ENCODE measurements around the gene SLCO2A1.

GRCh38 chr3:134065252-134066157 is 35.8 kb upstream of the SLCO2A1 start:
- TF ChIP-seq FOS (IDR thresholded peaks at IDR 0.05; ENCODE audit: low read depth, low read length) = no peak
- no peak for TF ChIP-seq USF2 (IDR thresholded peaks at IDR 0.05; ENCODE audit: low read depth, low read length)
- TF ChIP-seq POLR2A (IDR thresholded peaks at IDR 0.05; ENCODE audit: low read depth, low read length) = no peak
- TF ChIP-seq CTCF (conservative IDR thresholded peaks at IDR 0.05; ENCODE audit: low read depth, low read length) = no peak
- TF ChIP-seq RCOR1 (IDR thresholded peaks at IDR 0.05; ENCODE audit: insufficient replicate concordance, low read length) = no peak
- no peak for TF ChIP-seq MAFK (IDR thresholded peaks at IDR 0.05; ENCODE audit: low read depth, low read length)
- TF ChIP-seq SMC3 (IDR thresholded peaks at IDR 0.05; ENCODE audit: low read depth, low read length) = no peak
- no peak for TF ChIP-seq CEBPB (IDR thresholded peaks at IDR 0.05; ENCODE audit: low read depth, low read length)
- TF ChIP-seq RFX5 (IDR thresholded peaks at IDR 0.05; ENCODE audit: low read depth, low read length) = no peak
- TF ChIP-seq BHLHE40 (IDR thresholded peaks at IDR 0.05; ENCODE audit: low read depth, low read length) = no peak
- no peak for TF ChIP-seq RAD21 (IDR thresholded peaks at IDR 0.05; ENCODE audit: low read length)
- no peak for TF ChIP-seq MAZ (IDR thresholded peaks at IDR 0.05; ENCODE audit: borderline replicate concordance, low read depth, low read length)
- TF ChIP-seq MXI1 (IDR thresholded peaks at IDR 0.05; ENCODE audit: borderline replicate concordance, low read depth, low read length) = no peak
